Vagina (tissue), 2 donors: ENCODE results near the gene PTER. TPM values are rescaled to one million over a fixed set of nuclear protein-coding genes. Genes with fewer than 3 reads are reported as not detected.

Experiments used
- DNase-seq, 2 donors: peaks; one replicate each; pipeline ENCODE4 v3.0.0-alpha.2; 2017; ENCODE audit errors: extremely low spot score in 2 of 2
- H3K27ac ChIP-seq: fragments of 200-600 bp; sonication (generic); one replicate; pipeline ENCODE4 v1.5.1; 2019
- H3K27me3 ChIP-seq: fragments of 200-600 bp; sonication (generic); one replicate; pipeline ENCODE4 v1.5.1; 2019
- H3K36me3 ChIP-seq, 2 donors: fragments of 200-600 bp; sonication (generic); one replicate each; pipeline ENCODE4 v1.5.1; 2017 to 2019
- H3K4me1 ChIP-seq: fragments of 200-600 bp; sonication (generic); one replicate; pipeline ENCODE4 v1.5.1; 2019
- H3K4me3 ChIP-seq, 2 donors: fragments of 200-600 bp; sonication (generic); 1 replicate in 1 of 2; 2 replicates in 1 of 2; pipeline ENCODE4 v1.5.1; 2016 to 2019
- H3K9me3 ChIP-seq: fragments of 200-600 bp; sonication (generic); one replicate; pipeline ENCODE4 v1.5.1; 2019
- POLR2A ChIP-seq, 2 donors: fragments of 450-650 bp; IDR thresholded peaks; one replicate each; pipeline ENCODE4 v1.6.1; 2017; ENCODE audit warnings: antibody characterized with exemption in 2 of 2, mild to moderate bottlenecking in 2 of 2, moderate library complexity in 2 of 2
- POLR2AphosphoS5 ChIP-seq, 2 donors: sonication (generic); formaldehyde crosslinking; IDR thresholded peaks; one replicate each; pipeline ENCODE4 v1.9.0; 2017; ENCODE audit warnings: antibody characterized with exemption in 2 of 2, mild to moderate bottlenecking in 2 of 2, low read depth in 1 of 2; ENCODE audit not compliant: insufficient read depth in 1 of 2
- intact Hi-C: fragments of 100-400 bp; cut with DNase I; formaldehyde crosslinking; loops from one replicate; pipeline ENCODE4 v1.15.1; 2023
- small RNA-seq: library from RNA; depleted of rRNA; stranded (forward); fragments of <200 nt; gene quantifications from one replicate; pipeline ENCODE3, GENCODE V24; 2016
- total RNA-seq: library from RNA; depleted of rRNA; stranded (reverse); fragments of >200 nt; gene quantifications from one replicate; pipeline ENCODE4 v1.2.3, GENCODE V29; 2016
- TF ChIP-seq, protein P1 (sequence below), 3 experiments: fragments of 450-650 bp in 2 of 3; fragments of 200-600 bp in 1 of 3; sonication (generic) in 1 of 3; IDR thresholded peaks; one replicate each; pipeline ENCODE4 v1.5.1; 2017 to 2019; ENCODE audit warnings: antibody characterized with exemption in 3 of 3, mild to moderate bottlenecking in 2 of 3, moderate library complexity in 2 of 3

Gene PTER
- total RNA-seq, 1 donor from 2014 or later: 7.4 TPM

DNA sequence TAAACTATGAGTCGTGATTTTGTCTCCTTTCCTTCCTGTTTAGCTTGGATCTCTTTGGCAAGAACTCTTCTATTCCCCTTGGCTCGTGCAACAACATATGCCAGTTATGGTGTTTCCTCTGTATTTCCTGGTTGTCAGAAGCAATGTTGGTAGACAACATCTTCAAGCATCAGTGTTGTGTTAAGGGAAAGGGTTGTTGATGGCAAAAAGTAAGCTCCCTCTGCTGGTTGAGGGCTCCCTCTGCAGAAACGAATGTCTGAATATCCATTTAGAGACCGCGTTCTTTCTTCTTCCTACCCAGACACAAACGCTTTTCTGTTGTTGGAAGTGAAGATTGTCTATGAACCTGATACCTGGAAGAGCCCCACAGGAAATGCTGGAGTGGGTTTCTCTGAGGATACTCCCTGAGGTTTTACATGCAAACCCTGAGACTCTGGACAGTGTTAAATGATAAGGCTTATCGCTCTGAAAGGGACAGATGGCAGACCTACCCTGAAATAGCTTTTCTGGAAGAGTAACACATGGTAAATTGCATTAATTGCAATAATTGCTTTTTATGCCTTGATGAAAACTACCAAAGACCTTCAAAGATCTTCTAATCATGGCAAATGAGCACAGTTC lies 108.4 kb downstream of the PTER start:
- TF ChIP-seq, protein P1, sequence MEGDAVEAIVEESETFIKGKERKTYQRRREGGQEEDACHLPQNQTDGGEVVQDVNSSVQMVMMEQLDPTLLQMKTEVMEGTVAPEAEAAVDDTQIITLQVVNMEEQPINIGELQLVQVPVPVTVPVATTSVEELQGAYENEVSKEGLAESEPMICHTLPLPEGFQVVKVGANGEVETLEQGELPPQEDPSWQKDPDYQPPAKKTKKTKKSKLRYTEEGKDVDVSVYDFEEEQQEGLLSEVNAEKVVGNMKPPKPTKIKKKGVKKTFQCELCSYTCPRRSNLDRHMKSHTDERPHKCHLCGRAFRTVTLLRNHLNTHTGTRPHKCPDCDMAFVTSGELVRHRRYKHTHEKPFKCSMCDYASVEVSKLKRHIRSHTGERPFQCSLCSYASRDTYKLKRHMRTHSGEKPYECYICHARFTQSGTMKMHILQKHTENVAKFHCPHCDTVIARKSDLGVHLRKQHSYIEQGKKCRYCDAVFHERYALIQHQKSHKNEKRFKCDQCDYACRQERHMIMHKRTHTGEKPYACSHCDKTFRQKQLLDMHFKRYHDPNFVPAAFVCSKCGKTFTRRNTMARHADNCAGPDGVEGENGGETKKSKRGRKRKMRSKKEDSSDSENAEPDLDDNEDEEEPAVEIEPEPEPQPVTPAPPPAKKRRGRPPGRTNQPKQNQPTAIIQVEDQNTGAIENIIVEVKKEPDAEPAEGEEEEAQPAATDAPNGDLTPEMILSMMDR (IDR thresholded peaks at IDR 0.05): peak in 1 of 3 experiments; percentile 19
- TF ChIP-seq POLR2AphosphoS5 (IDR thresholded peaks at IDR 0.05; ENCODE audit: insufficient read depth in 1 of 2, low read depth in 1 of 2) (no peak), POLR2A (IDR thresholded peaks at IDR 0.05) (no peak)
- Histone ChIP-seq H3K27me3 (no peaks in the 10 kb centered on the region), H3K4me1 (no peaks in the 10 kb centered on the region), H3K9me3 (no peaks in the 10 kb centered on the region), H3K36me3 (no peaks in the 10 kb centered on the region), H3K27ac (no peak overlapping the region), H3K4me3 (no peak overlapping the region)
- no peak for DNase-seq
- intact Hi-C loops: no loop called here

DNA sequence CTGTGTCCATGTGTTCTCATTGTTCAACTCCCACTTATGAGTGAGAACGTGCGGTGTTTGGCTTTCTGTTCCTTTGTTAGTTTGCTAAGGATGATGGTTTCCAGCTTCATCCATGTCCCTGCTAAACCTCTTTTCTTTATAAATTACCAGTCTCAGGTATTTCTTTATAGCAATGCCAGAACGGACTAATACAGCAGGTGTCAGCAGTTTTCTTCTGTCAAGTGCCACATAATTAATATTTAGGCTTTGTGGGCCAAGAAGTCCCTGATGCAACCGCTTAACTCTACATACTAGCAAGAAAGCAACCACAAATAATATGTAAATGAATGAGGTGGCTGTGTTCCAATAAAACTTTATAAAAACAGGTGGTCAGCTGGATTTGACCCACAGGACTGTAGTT lies 111.2 kb downstream of the PTER start:
- H3K27ac ChIP-seq: no peak overlapping the region
- TF ChIP-seq, protein P1 (IDR thresholded peaks at IDR 0.05): no peak
- TF ChIP-seq POLR2AphosphoS5 (IDR thresholded peaks at IDR 0.05; ENCODE audit: insufficient read depth in 1 of 2, low read depth in 1 of 2): no peak
- TF ChIP-seq POLR2A (IDR thresholded peaks at IDR 0.05): no peak
- H3K4me1 ChIP-seq: no peaks in the 10 kb centered on the region
- no peak for DNase-seq
- no peaks in the 10 kb centered on the region for H3K36me3 ChIP-seq
- H3K4me3 ChIP-seq: no peak overlapping the region
- intact Hi-C loops: no loop called here
- H3K9me3 ChIP-seq: no peaks in the 10 kb centered on the region
- H3K27me3 ChIP-seq: no peaks in the 10 kb centered on the region

DNA sequence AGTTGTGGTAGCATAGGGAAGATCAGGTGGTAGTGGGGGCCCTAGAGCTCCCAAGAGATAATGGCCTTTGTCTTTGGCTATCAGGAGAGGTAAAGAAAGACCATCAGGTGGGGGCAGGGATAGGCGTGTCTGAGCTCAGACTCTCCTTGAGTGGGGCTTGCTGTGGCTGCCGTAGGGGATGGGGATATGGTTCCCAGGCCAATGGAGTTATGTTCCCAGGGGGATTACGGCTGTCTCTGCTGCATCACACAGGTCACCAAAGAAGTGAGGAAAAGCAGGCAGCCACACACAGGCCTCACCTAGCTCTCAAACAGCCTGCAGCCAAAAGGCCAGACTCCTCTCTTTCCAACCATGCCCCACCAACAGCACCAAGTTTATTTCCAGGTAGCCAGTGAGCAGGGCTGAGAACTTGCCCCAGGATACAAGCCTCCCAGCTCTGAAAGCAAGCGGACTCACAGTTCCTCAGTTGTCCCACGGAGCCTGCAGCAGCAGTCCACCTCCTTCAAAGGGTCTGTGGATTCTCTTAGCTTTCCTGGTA lies 122.5 kb downstream of the PTER start:
- Histone ChIP-seq H3K4me1 (no peaks in the 10 kb centered on the region), H3K27ac (no peak overlapping the region), H3K4me3 (no peak overlapping the region), H3K27me3 (no peaks in the 10 kb centered on the region), H3K9me3 (no peaks in the 10 kb centered on the region), H3K36me3 (no peaks in the 10 kb centered on the region)
- TF ChIP-seq, protein P1 (IDR thresholded peaks at IDR 0.05): no peak
- no peak for TF ChIP-seq POLR2AphosphoS5 (IDR thresholded peaks at IDR 0.05; ENCODE audit: insufficient read depth in 1 of 2, low read depth in 1 of 2)
- TF ChIP-seq POLR2A (IDR thresholded peaks at IDR 0.05): no peak
- intact Hi-C loops: no loop called here
- DNase-seq: no peak

DNA sequence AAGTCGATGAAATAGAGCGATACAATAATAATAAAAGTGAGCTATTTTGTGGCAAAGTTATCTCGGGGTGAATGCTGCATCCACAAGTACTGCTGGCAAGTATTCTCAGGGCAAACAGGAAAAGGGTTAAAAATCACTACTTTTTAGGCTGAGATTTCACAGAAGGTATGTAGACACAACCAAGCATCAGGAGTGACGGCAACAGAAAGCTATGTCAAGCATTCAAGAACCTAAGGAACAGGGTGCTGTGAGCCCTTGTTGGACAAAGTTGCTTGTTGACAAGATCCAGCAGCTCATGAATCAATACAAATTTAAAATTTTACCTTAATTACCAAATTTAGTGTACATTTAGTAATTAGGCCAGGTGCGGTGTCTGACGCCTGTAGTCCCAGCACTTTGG lies 126.1 kb downstream of the PTER start:
- H3K36me3 ChIP-seq: no peaks in the 10 kb centered on the region
- H3K4me1 ChIP-seq: no peaks in the 10 kb centered on the region
- TF ChIP-seq, protein P1 (IDR thresholded peaks at IDR 0.05): no peak
- TF ChIP-seq POLR2A (IDR thresholded peaks at IDR 0.05) (no peak), POLR2AphosphoS5 (IDR thresholded peaks at IDR 0.05; ENCODE audit: insufficient read depth in 1 of 2, low read depth in 1 of 2) (no peak)
- intact Hi-C loops: no loop called here
- no peaks in the 10 kb centered on the region for H3K9me3 ChIP-seq
- H3K27me3 ChIP-seq: no peaks in the 10 kb centered on the region
- DNase-seq: no peak
- no peak overlapping the region for H3K4me3 ChIP-seq
- H3K27ac ChIP-seq: no peak overlapping the region

Small RNA genes lying within 50 kb of the gene (small RNA-seq; reads per million reads assigned to genes)
- not detected for gene RNU2-18P

Other genes with a start within 250 kb of the PTER start
- gene C1QL3, start 84.9 kb downstream of the PTER start, total RNA-seq: not detected